Hepatocyte (in vitro differentiated cells): Measurements from ENCODE around the gene RMC1.
"Not testable (repeated sequence)": the region's sequence is repeated elsewhere in the genome, so short reads cannot be mapped to it uniquely, and the experiment has no call there.

Experiments used
- EZH2phosphoT487 ChIP-seq: fragments of 200-600 bp; sonication (generic); IDR thresholded peaks from one replicate; pipeline ENCODE4 v1.6.1; 2018; ENCODE audit warnings: antibody characterized with exemption, mild to moderate bottlenecking, low read depth, moderate library complexity; ENCODE audit not compliant: unreplicated experiment, severe bottlenecking
- TF ChIP-seq, protein P1 (sequence below): fragments of 200-600 bp; sonication (generic); IDR thresholded peaks from 2 replicates; pipeline ENCODE4 v1.5.1; 2016; ENCODE audit warnings: antibody characterized with exemption, mild to moderate bottlenecking; ENCODE audit not compliant: poor library complexity

DNA sequence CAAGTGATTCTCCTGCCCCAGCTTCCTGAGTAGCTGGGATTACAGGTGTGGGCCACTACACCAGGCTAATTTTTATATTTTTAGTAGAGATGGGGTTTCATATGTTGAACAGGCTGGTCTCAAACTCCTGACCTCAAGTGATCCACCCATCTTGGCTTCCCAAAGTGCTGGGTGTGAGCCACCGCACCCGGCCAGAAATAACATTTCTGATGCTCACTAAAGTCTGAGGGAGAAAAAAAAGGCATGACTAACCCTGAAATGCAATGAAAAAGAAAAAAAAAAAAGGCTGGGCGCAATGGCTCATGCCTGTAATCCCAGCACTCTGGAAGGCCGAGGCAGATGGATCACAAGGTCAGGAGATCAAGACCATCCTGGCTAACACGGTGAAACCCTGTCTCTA is 13.7 kb upstream of the RMC1 start:
- TF ChIP-seq, protein P1, sequence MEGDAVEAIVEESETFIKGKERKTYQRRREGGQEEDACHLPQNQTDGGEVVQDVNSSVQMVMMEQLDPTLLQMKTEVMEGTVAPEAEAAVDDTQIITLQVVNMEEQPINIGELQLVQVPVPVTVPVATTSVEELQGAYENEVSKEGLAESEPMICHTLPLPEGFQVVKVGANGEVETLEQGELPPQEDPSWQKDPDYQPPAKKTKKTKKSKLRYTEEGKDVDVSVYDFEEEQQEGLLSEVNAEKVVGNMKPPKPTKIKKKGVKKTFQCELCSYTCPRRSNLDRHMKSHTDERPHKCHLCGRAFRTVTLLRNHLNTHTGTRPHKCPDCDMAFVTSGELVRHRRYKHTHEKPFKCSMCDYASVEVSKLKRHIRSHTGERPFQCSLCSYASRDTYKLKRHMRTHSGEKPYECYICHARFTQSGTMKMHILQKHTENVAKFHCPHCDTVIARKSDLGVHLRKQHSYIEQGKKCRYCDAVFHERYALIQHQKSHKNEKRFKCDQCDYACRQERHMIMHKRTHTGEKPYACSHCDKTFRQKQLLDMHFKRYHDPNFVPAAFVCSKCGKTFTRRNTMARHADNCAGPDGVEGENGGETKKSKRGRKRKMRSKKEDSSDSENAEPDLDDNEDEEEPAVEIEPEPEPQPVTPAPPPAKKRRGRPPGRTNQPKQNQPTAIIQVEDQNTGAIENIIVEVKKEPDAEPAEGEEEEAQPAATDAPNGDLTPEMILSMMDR, result not testable (repeated sequence)
- not testable (repeated sequence) for TF ChIP-seq EZH2phosphoT487
